Activated gamma-delta T cell treated with Interleukin-2 at 50 U/mL for 16 hours (primary cell): ENCODE data around the gene SRP54.
"Not testable (repeated sequence)": the region's sequence is repeated elsewhere in the genome, so short reads cannot be mapped to it uniquely, and the experiment has no call there.

Experiments
- DNase-seq: peaks from one replicate; pipeline ENCODE4 v3.0.0-alpha.2; 2020

Gene SRP54

DNA sequence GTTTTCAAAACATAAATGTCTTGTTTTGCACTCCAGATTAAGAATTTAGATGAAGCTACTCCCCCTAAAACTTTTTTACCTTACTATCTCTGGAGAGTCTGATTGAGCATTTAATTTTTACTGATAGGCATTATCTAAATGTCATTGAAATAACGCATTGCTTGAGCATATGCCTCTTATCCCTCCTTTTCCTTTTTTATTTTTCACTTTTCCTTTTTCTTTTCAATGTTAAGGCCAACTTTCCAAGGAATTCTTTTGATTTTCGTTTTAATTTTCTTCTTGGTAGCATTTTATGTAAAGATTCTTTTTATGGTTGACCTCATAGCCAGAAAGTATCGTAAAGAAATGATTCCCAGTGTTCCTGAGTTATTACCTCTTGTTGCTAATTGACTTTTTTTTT lies 2.9 kb downstream of the SRP54 start:
- DNase-seq: no peak

GRCh38 chr14:34987180-34987579 lies 4.4 kb downstream of the SRP54 start:
- no peak for DNase-seq

DNA sequence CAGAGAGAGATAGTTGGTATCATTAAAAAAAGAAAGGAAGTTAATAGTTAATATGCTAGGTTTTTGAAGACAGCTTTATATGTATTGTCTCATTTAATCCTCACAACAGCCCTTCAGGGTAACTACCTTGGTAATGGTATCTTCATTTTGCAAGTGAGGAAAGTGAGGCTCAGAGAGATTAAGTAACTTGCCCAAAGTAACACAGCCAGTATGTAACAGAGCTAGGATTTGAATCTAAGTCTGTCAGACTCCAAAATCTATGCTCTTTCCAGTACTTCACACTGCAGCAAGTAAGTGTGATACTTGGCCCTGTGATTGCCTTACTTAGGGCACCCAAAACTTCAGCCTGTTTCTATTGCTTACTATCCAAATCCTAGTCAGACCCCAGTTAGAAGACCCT lies 7.0 kb downstream of the SRP54 start:
- DNase-seq: no peak

- no peak for DNase-seq
Observed at GRCh38 chr14:34993426-34993825, 10.6 kb downstream of the SRP54 start.

DNA sequence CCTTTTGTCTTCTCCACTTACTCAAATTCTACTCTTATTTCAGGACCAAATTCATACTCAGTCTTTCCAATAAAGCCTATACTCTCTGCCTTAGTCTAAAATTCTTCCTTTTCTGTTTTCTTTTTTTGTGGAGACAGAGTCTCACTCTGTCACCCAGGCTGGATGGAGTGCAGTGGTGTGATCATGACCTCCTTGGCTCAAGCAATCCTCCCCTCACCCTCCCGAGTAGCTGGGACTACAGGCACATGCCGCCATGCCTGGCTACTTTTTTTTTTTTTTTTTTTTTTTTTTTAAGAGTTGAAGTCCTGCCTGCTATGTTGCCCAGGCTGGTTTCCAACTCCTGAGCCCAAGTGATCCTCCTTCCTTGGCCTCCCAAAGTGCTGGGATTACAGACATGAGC lies 11.9 kb downstream of the SRP54 start:
- DNase-seq: no peak

- no peak for DNase-seq
Observed at GRCh38 chr14:34997762-34998161, 15.0 kb downstream of the SRP54 start.

DNA sequence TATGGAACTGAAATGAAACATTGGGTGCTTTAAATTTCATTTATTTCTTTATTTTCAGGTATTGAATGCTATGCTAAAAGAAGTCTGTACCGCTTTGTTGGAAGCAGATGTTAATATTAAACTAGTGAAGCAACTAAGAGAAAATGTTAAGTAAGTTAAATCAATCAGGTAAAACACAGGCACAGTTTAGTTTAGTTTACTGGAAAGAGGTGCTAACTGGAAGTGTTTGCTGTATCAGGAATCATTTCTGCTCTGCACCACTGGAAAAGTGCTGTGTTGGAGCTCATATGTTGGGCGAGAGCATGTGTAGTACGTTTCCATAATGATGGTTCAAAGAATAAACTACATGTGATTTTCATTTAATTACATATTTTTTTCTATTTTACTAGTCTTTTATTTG lies 16.7 kb downstream of the SRP54 start:
- no peak for DNase-seq

- no peak for DNase-seq
Observed at GRCh38 chr14:35001621-35002020, 18.8 kb downstream of the SRP54 start.

- DNase-seq: no peak
Observed at GRCh38 chr14:35004839-35005238, 22.0 kb downstream of the SRP54 start.

GRCh38 chr14:35016568-35016967 lies 33.8 kb downstream of the SRP54 start:
- DNase-seq: no peak

- DNase-seq: no peak
Observed at GRCh38 chr14:35020713-35021112, 37.9 kb downstream of the SRP54 start.

GRCh38 chr14:35028435-35028834 lies 45.6 kb downstream of the SRP54 start:
- DNase-seq: no peak

DNA sequence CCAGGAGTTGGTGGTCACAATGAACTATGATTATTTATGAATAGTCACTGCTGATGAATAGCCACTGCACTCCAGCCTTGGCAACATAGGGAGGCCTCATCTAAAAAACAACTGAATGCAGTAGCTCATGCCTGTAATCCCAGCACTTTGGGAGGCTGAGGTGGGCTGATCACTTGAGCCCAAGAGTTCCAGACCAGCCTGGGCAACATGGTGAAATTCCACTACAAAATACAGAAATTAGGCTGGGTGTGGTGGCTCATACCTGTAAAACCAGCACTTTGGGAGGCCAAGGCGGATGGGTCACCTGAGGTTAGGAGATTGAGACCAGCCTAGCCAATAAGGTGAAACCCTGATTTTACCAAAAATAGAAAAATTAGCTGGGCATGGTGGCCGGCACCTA lies 49.8 kb downstream of the SRP54 start:
- DNase-seq: no peak

- no peak for DNase-seq
Observed at GRCh38 chr14:35034440-35034833, 51.6 kb downstream of the SRP54 start.

GRCh38 chr14:35034944-35035554 lies 52.3 kb downstream of the SRP54 start:
- DNase-seq: not testable (repeated sequence)

- DNase-seq: not testable (repeated sequence)
Observed at GRCh38 chr14:35038312-35038711, 55.5 kb downstream of the SRP54 start.

DNA sequence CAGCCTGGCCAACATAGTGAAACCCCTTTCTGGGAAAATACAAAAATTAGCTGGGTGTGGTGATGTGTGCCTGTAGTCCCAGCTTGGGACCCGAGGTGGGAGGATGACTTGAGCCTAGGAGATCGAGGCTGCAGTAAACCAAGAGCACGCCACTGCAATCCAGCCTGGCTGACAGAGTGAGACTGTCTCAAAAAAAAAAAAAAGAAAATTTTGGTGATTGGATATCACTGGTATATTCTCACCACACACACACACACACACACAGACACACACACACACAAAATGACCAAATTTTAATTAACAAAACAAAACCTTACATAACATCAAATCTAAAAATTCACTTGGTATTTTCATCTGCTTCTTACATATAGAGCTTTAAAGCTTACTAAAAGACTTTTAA lies 59.8 kb downstream of the SRP54 start:
- no peak for DNase-seq

DNA sequence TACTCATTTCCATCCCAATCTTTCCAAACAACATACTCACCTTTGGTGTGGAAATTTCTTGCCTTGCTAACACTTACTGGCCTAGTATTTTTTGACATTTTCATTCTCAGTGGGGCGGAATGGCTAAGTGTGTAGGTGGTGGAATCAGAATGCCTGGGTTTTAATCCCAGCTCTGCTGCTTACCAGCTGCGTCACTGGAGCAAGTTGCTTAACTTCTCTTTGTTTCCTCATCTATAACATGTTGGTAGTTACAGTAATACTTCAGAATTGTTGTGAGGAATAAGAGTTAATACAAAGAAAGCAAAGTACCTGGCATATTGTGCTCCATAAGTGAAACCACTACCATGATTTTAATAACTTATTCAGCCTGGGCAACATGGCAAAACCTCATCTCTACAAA lies 60.3 kb downstream of the SRP54 start:
- no peak for DNase-seq

- DNase-seq: no peak
Observed at GRCh38 chr14:35044939-35045797, 62.4 kb downstream of the SRP54 start.

- DNase-seq: no peak
Observed at GRCh38 chr14:35045798-35046047, 62.9 kb downstream of the SRP54 start.

DNA sequence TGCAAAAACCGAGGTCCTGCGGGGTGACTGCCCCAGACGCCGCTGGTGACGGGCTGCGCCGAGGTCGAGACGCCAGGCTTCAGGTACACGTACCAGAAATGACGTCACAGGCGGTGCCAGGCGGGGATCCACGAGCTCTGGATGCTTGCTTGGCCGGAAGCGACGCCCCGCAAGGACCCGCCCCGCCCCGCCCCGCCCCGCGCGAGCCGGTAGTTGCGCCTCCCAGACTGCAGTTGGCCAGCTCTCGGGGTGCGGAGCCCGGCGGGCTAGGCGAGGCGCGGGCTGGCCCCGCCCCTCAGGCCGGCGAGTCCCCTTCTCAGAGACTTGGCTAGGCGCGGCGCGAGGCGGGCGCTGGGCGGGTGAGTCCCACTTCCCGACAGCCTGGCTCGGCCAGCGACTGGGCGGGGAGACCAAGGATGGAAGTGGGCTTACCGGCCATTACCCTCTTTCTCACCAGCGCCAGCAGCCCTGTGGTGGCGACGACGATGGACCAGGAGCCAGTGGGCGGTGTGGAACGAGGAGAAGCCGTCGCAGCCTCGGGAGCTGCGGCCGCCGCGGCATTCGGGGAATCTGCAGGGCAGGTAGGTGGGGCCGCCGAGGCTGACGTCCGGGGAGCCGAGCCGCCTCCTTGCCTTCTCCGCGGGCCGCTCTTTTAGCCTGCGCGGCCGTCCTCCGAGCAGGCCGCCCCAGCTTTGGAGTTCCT lies 63.4 kb downstream of the SRP54 start, which contains the start of gene FAM177A1:
FAM177A1 (plus strand) TSS at position 225 of the 703 bp plus-strand sequence; CDS start at position 417, 192 bp downstream.
- peak; percentile 98 for DNase-seq

DNA sequence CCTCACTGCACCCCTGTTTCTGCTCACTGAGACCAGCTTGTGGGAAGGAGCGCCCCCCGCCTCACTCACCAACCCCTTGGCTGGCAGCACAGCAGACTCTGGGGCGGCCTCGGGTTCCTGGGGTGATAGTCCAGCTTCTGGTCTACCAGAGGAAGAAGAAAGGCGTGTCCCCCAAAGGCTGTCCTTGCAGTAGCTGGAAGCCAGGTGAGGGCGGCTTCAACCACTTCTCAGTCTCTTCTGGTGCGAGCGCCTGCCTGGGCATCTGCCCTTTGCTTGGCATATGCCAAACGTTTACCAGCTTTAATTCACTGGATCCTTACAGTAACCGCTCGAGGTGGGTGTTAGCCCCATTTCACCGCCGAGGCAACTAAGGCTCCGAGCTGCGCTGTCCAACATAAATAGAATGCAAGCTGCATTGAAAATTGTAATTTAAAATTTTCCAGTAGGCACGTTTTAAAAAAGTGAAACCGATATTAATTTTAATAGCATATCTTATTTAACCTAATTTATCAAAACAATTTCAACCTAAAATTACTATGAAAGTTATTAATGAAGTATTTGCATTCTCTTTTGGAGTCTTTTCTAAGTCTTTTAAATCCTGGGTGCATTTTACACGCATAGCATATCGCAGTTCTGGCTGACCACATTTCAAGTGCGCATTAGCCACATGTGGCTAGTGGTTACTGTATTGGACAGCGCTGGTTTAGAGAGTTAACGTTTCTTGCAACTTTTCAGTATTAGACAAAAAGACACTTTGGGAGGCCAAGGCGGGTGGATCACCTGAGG lies 64.2 kb downstream of the SRP54 start:
- no peak for DNase-seq

DNA sequence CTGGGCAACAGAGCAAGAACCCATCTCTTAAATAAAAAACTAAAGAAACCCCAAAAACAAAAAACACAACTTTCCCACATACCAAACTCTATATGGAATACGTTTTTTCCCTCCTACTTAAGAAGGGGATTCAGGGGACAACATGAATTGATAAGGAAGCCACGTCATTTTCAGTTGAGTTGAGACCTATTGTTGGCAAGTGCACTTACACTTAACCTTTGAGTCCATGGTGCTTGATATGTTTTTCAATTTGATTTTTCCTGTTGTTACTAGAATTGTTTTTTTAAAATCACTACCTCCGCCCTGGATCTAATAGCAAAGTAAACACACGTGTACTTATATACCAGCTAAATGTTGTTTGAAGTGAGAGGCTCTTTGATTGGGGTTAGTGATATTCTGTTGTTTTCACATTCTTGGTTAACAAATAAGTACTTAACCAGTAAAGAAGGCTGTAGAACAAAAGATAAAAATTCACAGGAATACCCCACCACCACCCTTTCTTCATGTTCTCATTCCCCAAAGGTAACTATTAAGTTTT lies 65.3 kb downstream of the SRP54 start:
- DNase-seq: no peak
